Karpas-422 (cell line): Measurements from ENCODE around the gene LRP1B. TPM values are rescaled to one million over a fixed set of nuclear protein-coding genes. Genes with fewer than 3 reads are reported as not detected.

Experiments
- DNase-seq: peaks from one replicate; pipeline ENCODE4 v3.0.0-alpha.2; 2015
- H2AFZ ChIP-seq: fragments of 200-600 bp; sonication (generic); 2 replicates; pipeline ENCODE4 v1.6.1; 2014; ENCODE audit warnings: antibody characterized with exemption, low read length, mixed read lengths
- H3K27ac ChIP-seq: fragments of 200-600 bp; sonication (generic); 2 replicates; pipeline ENCODE4 v1.5.1; 2014; ENCODE audit warnings: mild to moderate bottlenecking, low read length, moderate library complexity
- H3K27me3 ChIP-seq: fragments of 200-600 bp; sonication (generic); 2 replicates; pipeline ENCODE4 v1.6.1; 2014; ENCODE audit warnings: low read length, mixed read lengths
- H3K36me3 ChIP-seq: fragments of 200-600 bp; sonication (generic); 2 replicates; pipeline ENCODE4 v1.6.1; 2014; ENCODE audit warnings: low read length, mixed read lengths; ENCODE audit not compliant: insufficient read depth
- H3K4me1 ChIP-seq: fragments of 200-600 bp; sonication (generic); 2 replicates; pipeline ENCODE4 v1.6.1; 2014; ENCODE audit warnings: mild to moderate bottlenecking, low read length, mixed read lengths
- H3K4me2 ChIP-seq: fragments of 200-600 bp; sonication (generic); 2 replicates; pipeline ENCODE4 v1.6.1; 2014; ENCODE audit warnings: low read length, low read depth, mild to moderate bottlenecking; ENCODE audit not compliant: poor library complexity, severe bottlenecking
- H3K4me3 ChIP-seq: fragments of 200-600 bp; sonication (generic); 2 replicates; pipeline ENCODE4 v1.5.1; 2014; ENCODE audit warnings: mild to moderate bottlenecking, antibody characterized with exemption, low read length, mixed read lengths
- H3K79me2 ChIP-seq: fragments of 200-600 bp; sonication (generic); 2 replicates; pipeline ENCODE4 v1.6.1; 2014; ENCODE audit warnings: mild to moderate bottlenecking, low read length, mixed read lengths
- H3K9ac ChIP-seq: fragments of 200-600 bp; sonication (generic); 2 replicates; pipeline ENCODE4 v1.6.0; 2014; ENCODE audit warnings: low read length
- H3K9me2 ChIP-seq: fragments of 200-600 bp; sonication (generic), shearing (Covaris generic); replicated peaks from 2 replicates; pipeline ENCODE4 v1.6.0; 2014; ENCODE audit warnings: mild to moderate bottlenecking, low read length, moderate library complexity; ENCODE audit not compliant: insufficient read depth
- H3K9me3 ChIP-seq: fragments of 300-700, 200-600 bp; sonication (generic); 2 replicates; pipeline ENCODE4 v1.6.1; 2014; ENCODE audit warnings: low read length, mixed read lengths
- H4K20me1 ChIP-seq: fragments of 200-600 bp; sonication (generic); 2 replicates; pipeline ENCODE4 v1.6.1; 2014; ENCODE audit warnings: mild to moderate bottlenecking, antibody characterized with exemption, low read length, low read depth; ENCODE audit not compliant: insufficient read depth
- total RNA-seq: library from RNA; depleted of rRNA; stranded (reverse); fragments of >200 nt; shearing (Covaris generic); gene quantifications from 2 replicates; pipeline ENCODE4 v1.2.3, GENCODE V29; 2014; ENCODE audit warnings: low replicate concordance

Gene LRP1B
- total RNA-seq, 1 experiment from 2014 or later: not detected

DNA sequence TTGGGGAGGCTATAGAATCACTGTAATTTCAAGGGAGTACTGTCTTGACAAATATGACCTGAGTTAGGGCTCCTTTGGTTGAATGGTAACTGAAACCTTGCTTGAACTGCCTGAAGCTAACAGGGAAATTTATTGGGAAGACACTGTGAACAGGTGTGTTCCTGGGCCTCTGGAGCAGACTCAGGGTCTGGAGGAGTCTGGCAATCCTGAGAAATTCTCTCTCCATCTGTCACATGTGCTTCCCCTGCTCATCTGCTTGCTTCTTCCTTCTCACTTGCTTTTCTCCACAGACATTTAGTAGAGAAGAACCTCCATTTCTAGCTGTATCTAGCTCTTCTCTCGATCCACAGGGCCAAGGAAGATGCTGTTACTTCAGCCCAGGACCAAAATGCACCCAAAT is 476.5 kb downstream of the LRP1B start:
- Histone ChIP-seq H3K36me3 (no peaks in the 10 kb centered on the region), H3K4me2 (no peak overlapping the region), H3K4me3 (no peak overlapping the region), H3K9me3 (peaks cover 14% of the 10 kb centered on the region; the same call in 1 of the 2 replicates), H3K27me3 (no peaks in the 10 kb centered on the region), H4K20me1 (no peaks in the 10 kb centered on the region), H3K4me1 (no peaks in the 10 kb centered on the region), H3K9ac (no peak overlapping the region), H3K9me2 (no peaks in the 10 kb centered on the region), H3K79me2 (no peaks in the 10 kb centered on the region), H3K27ac (no peak overlapping the region), H2AFZ (no peak overlapping the region)
- no peak for DNase-seq

- H3K4me3 ChIP-seq: no peak overlapping the region
- no peak overlapping the region for H3K9ac ChIP-seq
- H2AFZ ChIP-seq: no peak overlapping the region
Measured at GRCh38 chr2:141653184-141653583, 477.6 kb downstream of the LRP1B start.

DNA sequence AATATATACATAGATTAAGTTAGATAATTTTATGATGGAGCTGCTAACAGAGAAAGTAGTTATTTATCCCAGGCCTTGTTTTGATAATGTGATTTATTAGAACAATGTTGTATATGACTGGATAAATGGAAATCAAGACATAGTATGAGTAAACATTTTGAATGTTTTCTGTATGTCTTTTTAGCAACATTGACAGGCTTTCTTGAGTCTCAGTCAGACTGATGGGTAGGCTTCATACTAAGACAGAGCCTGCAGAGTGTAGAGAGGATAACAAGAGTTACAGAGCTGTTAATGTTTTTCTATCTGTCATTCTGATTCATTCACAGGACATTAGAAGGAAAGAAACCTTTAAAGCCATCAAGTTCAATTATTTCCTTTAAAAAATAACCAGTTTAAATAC is 478.5 kb downstream of the LRP1B start:
- no peaks in the 10 kb centered on the region for H3K9me2 ChIP-seq
- no peaks in the 10 kb centered on the region for H4K20me1 ChIP-seq
- H3K79me2 ChIP-seq: no peaks in the 10 kb centered on the region
- H3K9me3 ChIP-seq: peaks cover 20% of the 10 kb centered on the region
- H3K36me3 ChIP-seq: no peaks in the 10 kb centered on the region
- no peak overlapping the region for H3K9ac ChIP-seq
- H2AFZ ChIP-seq: no peak overlapping the region
- H3K27me3 ChIP-seq: no peaks in the 10 kb centered on the region
- no peak overlapping the region for H3K4me2 ChIP-seq
- no peaks in the 10 kb centered on the region for H3K4me1 ChIP-seq
- H3K27ac ChIP-seq: no peak overlapping the region
- no peak for DNase-seq
- H3K4me3 ChIP-seq: no peak overlapping the region

More at GRCh38 chr2:141653184-141653583, 477.6 kb downstream of the LRP1B start:
- Histone ChIP-seq H4K20me1 (no peaks in the 10 kb centered on the region), H3K9me2 (no peaks in the 10 kb centered on the region), H3K9me3 (peaks cover 20% of the 10 kb centered on the region), H3K4me2 (no peak overlapping the region), H3K4me1 (no peaks in the 10 kb centered on the region), H3K27ac (no peak overlapping the region), H3K79me2 (no peaks in the 10 kb centered on the region), H3K36me3 (no peaks in the 10 kb centered on the region), H3K27me3 (no peaks in the 10 kb centered on the region)
- DNase-seq: no peak

GRCh38 chr2:141647353-141647752 is 483.5 kb downstream of the LRP1B start:
- H3K9me2 ChIP-seq: no peaks in the 10 kb centered on the region
- H3K27me3 ChIP-seq: no peaks in the 10 kb centered on the region
- H3K4me1 ChIP-seq: no peaks in the 10 kb centered on the region
- H4K20me1 ChIP-seq: no peaks in the 10 kb centered on the region
- no peak overlapping the region for H3K9ac ChIP-seq
- no peak overlapping the region for H3K4me3 ChIP-seq
- no peaks in the 10 kb centered on the region for H3K36me3 ChIP-seq
- H3K9me3 ChIP-seq: peaks cover 11% of the 10 kb centered on the region
- no peak overlapping the region for H3K4me2 ChIP-seq
- H3K27ac ChIP-seq: no peak overlapping the region
- no peak overlapping the region for H2AFZ ChIP-seq
- H3K79me2 ChIP-seq: no peaks in the 10 kb centered on the region
- no peak for DNase-seq

DNA sequence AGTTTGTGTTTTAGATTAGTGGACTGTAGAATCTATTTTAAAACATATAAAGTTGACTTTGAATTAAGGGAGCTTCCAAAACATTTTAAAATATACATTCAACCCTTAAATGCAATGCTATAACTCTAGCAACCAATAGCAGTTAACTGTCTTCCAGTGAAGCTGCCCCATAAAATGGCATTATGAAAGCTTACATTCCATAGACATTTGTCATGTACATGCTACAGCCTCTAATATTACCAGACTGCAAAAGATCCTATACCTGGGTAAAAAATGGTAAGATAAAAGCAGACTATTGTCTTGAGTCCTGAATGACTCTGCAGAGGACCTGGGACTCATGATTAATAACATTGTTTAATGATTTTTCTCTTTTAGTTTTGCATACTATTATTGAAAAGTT is 489.4 kb downstream of the LRP1B start:
- Histone ChIP-seq H3K9ac (no peak overlapping the region), H3K4me2 (no peak overlapping the region), H4K20me1 (no peaks in the 10 kb centered on the region), H3K4me1 (no peaks in the 10 kb centered on the region), H3K27me3 (no peaks in the 10 kb centered on the region), H3K9me2 (no peaks in the 10 kb centered on the region), H3K79me2 (no peaks in the 10 kb centered on the region), H3K27ac (no peak overlapping the region), H3K36me3 (no peaks in the 10 kb centered on the region), H2AFZ (no peak overlapping the region), H3K4me3 (no peak overlapping the region), H3K9me3 (peaks cover 5% of the 10 kb centered on the region; the same call in 1 of the 2 replicates)
- no peak for DNase-seq

DNA sequence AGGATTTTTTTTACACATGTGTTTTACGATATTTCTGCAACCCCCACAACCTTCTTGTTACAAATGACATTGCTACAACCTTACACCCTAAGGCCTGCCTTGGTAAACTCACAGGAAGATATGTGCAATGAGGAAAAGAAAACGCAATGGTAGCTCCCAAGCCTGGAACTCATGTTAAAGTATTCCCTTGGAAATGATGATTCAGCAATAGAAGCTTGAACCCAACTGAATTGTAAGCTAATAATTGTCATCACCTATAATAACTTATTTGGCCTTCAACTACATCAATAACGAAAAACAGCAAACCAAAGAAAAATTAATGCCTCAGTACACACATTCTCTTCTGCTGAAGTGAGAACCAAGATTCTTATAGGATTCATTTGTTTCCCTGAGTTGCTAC is 491.0 kb downstream of the LRP1B start:
- H4K20me1 ChIP-seq: no peaks in the 10 kb centered on the region
- no peak overlapping the region for H3K4me2 ChIP-seq
- H3K9me3 ChIP-seq: peaks cover 5% of the 10 kb centered on the region; the same call in 1 of the 2 replicates
- H3K27ac ChIP-seq: no peak overlapping the region
- H3K79me2 ChIP-seq: no peaks in the 10 kb centered on the region
- DNase-seq: no peak
- no peaks in the 10 kb centered on the region for H3K36me3 ChIP-seq
- H3K9me2 ChIP-seq: no peaks in the 10 kb centered on the region
- H3K4me3 ChIP-seq: no peak overlapping the region
- H3K9ac ChIP-seq: no peak overlapping the region
- no peaks in the 10 kb centered on the region for H3K27me3 ChIP-seq
- no peak overlapping the region for H2AFZ ChIP-seq
- no peaks in the 10 kb centered on the region for H3K4me1 ChIP-seq

GRCh38 chr2:141633132-141633531 is 497.7 kb downstream of the LRP1B start:
- no peak overlapping the region for H3K4me3 ChIP-seq
- H3K27me3 ChIP-seq: no peaks in the 10 kb centered on the region
- H2AFZ ChIP-seq: no peak overlapping the region
- H3K4me2 ChIP-seq: no peak overlapping the region
- H3K9ac ChIP-seq: no peak overlapping the region
- H3K4me1 ChIP-seq: no peaks in the 10 kb centered on the region
- H3K9me3 ChIP-seq: peaks cover 13% of the 10 kb centered on the region
- no peaks in the 10 kb centered on the region for H4K20me1 ChIP-seq
- H3K27ac ChIP-seq: no peak overlapping the region
- no peaks in the 10 kb centered on the region for H3K79me2 ChIP-seq
- DNase-seq: no peak
- no peaks in the 10 kb centered on the region for H3K9me2 ChIP-seq
- H3K36me3 ChIP-seq: no peaks in the 10 kb centered on the region

DNA sequence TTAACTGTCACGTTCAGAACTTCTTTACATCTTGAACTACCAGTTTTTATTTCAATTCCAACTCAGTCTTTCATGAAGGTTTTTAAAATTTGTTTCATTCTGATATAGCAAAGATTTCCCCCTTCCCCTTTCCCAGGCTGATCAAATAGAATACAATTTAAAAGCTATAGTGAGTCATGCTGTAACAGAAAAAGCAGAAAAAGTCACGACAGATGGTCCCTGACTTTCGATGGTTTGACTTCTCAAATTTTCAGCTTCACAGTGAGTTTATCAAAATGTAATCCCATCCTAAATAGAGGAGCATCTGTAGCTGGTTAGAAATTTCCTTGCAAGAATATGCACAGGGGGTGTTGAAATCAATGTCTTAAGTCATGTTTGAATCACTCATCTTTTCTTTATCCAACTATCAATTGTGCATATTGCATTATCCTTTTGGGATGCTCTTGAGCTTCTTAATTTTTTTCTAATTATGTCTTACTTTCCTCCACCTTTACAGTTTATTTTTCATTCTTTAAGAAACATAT is 500.3 kb downstream of the LRP1B start:
- no peaks in the 10 kb centered on the region for H3K79me2 ChIP-seq
- no peaks in the 10 kb centered on the region for H3K4me1 ChIP-seq
- H2AFZ ChIP-seq: no peak overlapping the region
- no peak overlapping the region for H3K4me3 ChIP-seq
- H3K9ac ChIP-seq: no peak overlapping the region
- H3K9me2 ChIP-seq: no peaks in the 10 kb centered on the region
- DNase-seq: no peak
- H3K9me3 ChIP-seq: peaks cover 13% of the 10 kb centered on the region
- no peak overlapping the region for H3K27ac ChIP-seq
- H3K27me3 ChIP-seq: no peaks in the 10 kb centered on the region
- H3K36me3 ChIP-seq: no peaks in the 10 kb centered on the region
- no peak overlapping the region for H3K4me2 ChIP-seq
- H4K20me1 ChIP-seq: no peaks in the 10 kb centered on the region

- no peak overlapping the region for H3K4me2 ChIP-seq
Measured at GRCh38 chr2:141620372-141620771, 510.4 kb downstream of the LRP1B start.

More at GRCh38 chr2:141620372-141620771, 510.4 kb downstream of the LRP1B start:
- Histone ChIP-seq H3K79me2 (no peaks in the 10 kb centered on the region), H3K27ac (no peak overlapping the region), H3K4me1 (no peaks in the 10 kb centered on the region), H3K36me3 (no peaks in the 10 kb centered on the region), H3K9ac (no peak overlapping the region), H3K4me3 (no peak overlapping the region), H3K9me2 (no peaks in the 10 kb centered on the region), H3K9me3 (no peaks in the 10 kb centered on the region; the same call in 1 of the 2 replicates), H3K27me3 (no peaks in the 10 kb centered on the region), H4K20me1 (no peaks in the 10 kb centered on the region), H2AFZ (no peak overlapping the region)
- DNase-seq: no peak
